ENCODE data around the gene C6.

GRCh38 chr5:41172012-41172411 lies 41.3 kb downstream of the C6 start:
- TF ChIP-seq CTCF (IDR thresholded peaks at IDR 0.05) (no peak), EZH2 (IDR thresholded peaks at IDR 0.05; ENCODE audit: borderline replicate concordance, insufficient read depth, low read depth, low read length, poor library complexity, severe bottlenecking) (no peak)
